ENCODE measurements around the gene BRAF.

The BRAF gene

GRCh38 chr7:140926021-140926817, 1.5 kb upstream of the BRAF start:
- no peak for TF ChIP-seq CTCF (IDR thresholded peaks at IDR 0.05; ENCODE audit: insufficient read depth, low read depth, low read length, missing control alignments)
- no peak overlapping the region for H3K4me3 ChIP-seq (ENCODE audit: low read depth, low read length)
- no peak for DNase-seq (ENCODE audit: low read depth)

- peak overlapping the region; percentile 99 for H3K4me3 ChIP-seq (ENCODE audit: low read depth, low read length)
- peak; percentile 39 for TF ChIP-seq CTCF (IDR thresholded peaks at IDR 0.05; ENCODE audit: insufficient read depth, low read depth, low read length, missing control alignments)
- DNase-seq (ENCODE audit: low read depth) = peak; percentile 88
These were observed 509 bp downstream of the BRAF start for GRCh38 chr7:140924019-140924820.

GRCh38 chr7:140923358-140924006, 1.2 kb downstream of the BRAF start:
- DNase-seq (ENCODE audit: low read depth) = peak; percentile 13
- H3K4me3 ChIP-seq (ENCODE audit: low read depth, low read length) = peak overlapping the region; percentile 99
- no peak for TF ChIP-seq CTCF (IDR thresholded peaks at IDR 0.05; ENCODE audit: insufficient read depth, low read depth, low read length, missing control alignments)

- no peak for DNase-seq (ENCODE audit: low read depth)
- H3K4me3 ChIP-seq (ENCODE audit: low read depth, low read length) = peak overlapping the region; percentile 99
- no peak for TF ChIP-seq CTCF (IDR thresholded peaks at IDR 0.05; ENCODE audit: insufficient read depth, low read depth, low read length, missing control alignments)
These were observed 1.9 kb downstream of the BRAF start for GRCh38 chr7:140922741-140923345.

GRCh38 chr7:140920745-140921144, 4.0 kb downstream of the BRAF start:
- TF ChIP-seq CTCF (IDR thresholded peaks at IDR 0.05; ENCODE audit: insufficient read depth, low read depth, low read length, missing control alignments) = no peak
- no peak for DNase-seq (ENCODE audit: low read depth)

GRCh38 chr7:140918236-140918635, 6.5 kb downstream of the BRAF start:
- TF ChIP-seq CTCF (IDR thresholded peaks at IDR 0.05; ENCODE audit: insufficient read depth, low read depth, low read length, missing control alignments) = no peak
- no peak overlapping the region for H3K4me3 ChIP-seq (ENCODE audit: low read depth, low read length)
- DNase-seq (ENCODE audit: low read depth) = no peak

More at GRCh38 chr7:140920745-140921144, 4.0 kb downstream of the BRAF start:
- no peak overlapping the region for H3K4me3 ChIP-seq (ENCODE audit: low read depth, low read length)

Measured in GM12865 (cell line).